HG03175 (cell line): ENCODE measurements around the gene ADSS1.

Experiments
- ATAC-seq: cut with Tn5 transposase; IDR thresholded peaks from one replicate; pipeline ENCODE4 v1.9.1; 2021; ENCODE audit warnings: mild to moderate bottlenecking, moderate library complexity; ENCODE audit not compliant: unreplicated experiment

Gene ADSS1

DNA sequence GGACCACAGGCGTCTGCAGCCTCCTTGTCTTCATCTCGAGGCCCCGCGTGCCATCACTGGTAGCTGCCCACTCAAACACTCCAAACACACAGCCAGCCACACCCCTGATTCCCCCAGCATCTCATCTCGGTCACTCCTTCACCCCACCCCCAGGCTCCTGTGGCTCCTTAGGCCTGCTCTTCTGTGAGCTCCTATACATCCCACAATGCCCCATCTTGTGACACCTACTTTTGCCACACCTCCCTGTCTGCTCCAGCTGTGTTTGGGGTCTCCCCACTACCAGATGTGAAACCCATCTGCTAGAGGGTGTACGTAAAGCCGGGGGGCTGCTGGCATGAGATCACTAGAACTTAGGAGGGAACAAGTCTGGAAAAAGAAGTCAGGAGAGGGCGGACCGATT lies 67.4 kb downstream of the ADSS1 start:
- ATAC-seq = no peak

- no peak for ATAC-seq
These were observed 68.3 kb downstream of the ADSS1 start for GRCh38 chr14:104792101-104792884.

- no peak for ATAC-seq
These were observed 69.1 kb downstream of the ADSS1 start for GRCh38 chr14:104792945-104793702.

GRCh38 chr14:104793703-104793959 lies 69.6 kb downstream of the ADSS1 start:
- ATAC-seq = no peak

DNA sequence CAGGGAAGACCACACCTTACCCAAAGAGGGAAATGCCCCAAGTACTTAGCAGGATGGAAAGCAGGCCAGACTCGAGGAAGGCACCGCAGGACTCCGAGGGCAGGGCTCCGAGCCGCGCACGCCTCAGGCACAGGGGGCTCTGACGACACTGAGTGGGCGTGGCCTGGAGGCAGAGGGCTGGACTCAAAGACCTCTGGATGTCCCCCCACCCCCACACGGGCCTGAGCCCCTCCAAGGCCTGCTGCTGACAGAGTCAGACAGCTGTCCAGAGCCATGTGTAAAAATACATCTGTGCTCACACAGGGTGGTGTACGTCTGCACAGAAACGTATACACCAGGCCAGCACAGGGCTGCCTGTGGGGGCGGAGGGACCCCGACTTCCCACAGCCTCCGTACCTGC lies 70.1 kb downstream of the ADSS1 start:
- no peak for ATAC-seq

- ATAC-seq = peak; percentile 8
These were observed 70.6 kb downstream of the ADSS1 start for GRCh38 chr14:104794631-104794992.

GRCh38 chr14:104794993-104795780 lies 71.2 kb downstream of the ADSS1 start, which contains the start of gene AKT1:
AKT1 (minus strand) TSS chr14:104795748; CDS start chr14:104792643, 3,105 bp downstream.
- ATAC-seq = peak; percentile 44

GRCh38 chr14:104795781-104796686 lies 72.0 kb downstream of the ADSS1 start:
- peak; percentile 38 for ATAC-seq

DNA sequence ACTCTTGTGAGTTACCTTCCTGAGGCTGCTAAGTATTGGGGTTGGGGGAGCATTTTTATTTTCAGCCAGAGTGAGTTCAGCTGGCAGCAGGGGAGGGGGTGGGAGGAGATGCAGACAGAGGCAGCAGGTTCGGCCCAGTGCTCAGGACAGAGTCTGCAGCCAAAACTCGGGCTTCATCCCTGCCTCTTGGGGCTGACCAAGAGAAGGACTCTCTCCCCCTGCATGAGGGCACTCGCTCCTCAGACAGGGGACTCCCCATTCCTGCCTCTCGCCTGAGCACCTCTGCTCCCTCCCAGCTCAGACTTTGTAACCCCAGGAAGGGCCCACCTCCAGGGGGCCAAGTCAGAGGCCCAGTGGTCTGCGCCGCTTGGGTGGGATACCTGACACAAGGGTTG lies 72.7 kb downstream of the ADSS1 start:
- no peak for ATAC-seq
